ENCODE measurements around the gene COL6A2.

DNA sequence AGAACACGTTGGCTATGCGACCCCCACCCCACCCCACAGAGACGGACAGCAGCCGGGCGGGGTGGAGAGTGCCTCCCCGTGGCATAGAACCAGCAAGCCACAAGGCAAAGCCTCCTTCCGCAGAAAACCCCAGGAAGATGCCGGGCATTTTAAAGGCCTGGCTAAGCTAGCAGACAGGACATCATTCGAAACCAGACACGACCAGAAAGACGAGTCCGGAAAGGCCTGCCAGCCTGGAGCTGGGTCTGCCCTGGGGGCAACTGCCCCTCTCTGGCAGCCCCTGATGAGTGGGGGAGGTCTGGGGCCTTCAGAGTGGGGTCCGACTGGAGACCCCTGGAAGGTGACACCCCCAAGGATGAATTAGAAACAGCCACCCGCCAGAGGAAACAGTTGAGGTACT, 48.9 kb downstream of the COL6A2 start:
- TF ChIP-seq, protein P1, sequence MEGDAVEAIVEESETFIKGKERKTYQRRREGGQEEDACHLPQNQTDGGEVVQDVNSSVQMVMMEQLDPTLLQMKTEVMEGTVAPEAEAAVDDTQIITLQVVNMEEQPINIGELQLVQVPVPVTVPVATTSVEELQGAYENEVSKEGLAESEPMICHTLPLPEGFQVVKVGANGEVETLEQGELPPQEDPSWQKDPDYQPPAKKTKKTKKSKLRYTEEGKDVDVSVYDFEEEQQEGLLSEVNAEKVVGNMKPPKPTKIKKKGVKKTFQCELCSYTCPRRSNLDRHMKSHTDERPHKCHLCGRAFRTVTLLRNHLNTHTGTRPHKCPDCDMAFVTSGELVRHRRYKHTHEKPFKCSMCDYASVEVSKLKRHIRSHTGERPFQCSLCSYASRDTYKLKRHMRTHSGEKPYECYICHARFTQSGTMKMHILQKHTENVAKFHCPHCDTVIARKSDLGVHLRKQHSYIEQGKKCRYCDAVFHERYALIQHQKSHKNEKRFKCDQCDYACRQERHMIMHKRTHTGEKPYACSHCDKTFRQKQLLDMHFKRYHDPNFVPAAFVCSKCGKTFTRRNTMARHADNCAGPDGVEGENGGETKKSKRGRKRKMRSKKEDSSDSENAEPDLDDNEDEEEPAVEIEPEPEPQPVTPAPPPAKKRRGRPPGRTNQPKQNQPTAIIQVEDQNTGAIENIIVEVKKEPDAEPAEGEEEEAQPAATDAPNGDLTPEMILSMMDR (IDR thresholded peaks at IDR 0.05): no peak
- no peak for TF ChIP-seq POLR2A (IDR thresholded peaks at IDR 0.05)

All from uterus (tissue), 2 donors.